LNCAP (cell line): ENCODE results near the gene RASGRP1.

Source experiments
- CTCF ChIP-seq: fragments of 450-650 bp; IDR thresholded peaks from 2 replicates; pipeline ENCODE4 v1.5.1; 2017; ENCODE audit warnings: mild to moderate bottlenecking

RASGRP1 gene

GRCh38 chr15:38605744-38606143 is 41.1 kb upstream of the RASGRP1 start:
- no peak for TF ChIP-seq CTCF

GRCh38 chr15:38603672-38604071 is 39.1 kb upstream of the RASGRP1 start:
- no peak for TF ChIP-seq CTCF

- TF ChIP-seq CTCF: no peak
These were observed 38.5 kb upstream of the RASGRP1 start for GRCh38 chr15:38602910-38603670.

- no peak for TF ChIP-seq CTCF
These were observed 35.6 kb upstream of the RASGRP1 start for GRCh38 chr15:38600236-38600635.

- no peak for TF ChIP-seq CTCF
These were observed 34.1 kb upstream of the RASGRP1 start for GRCh38 chr15:38598749-38599148.

- TF ChIP-seq CTCF: no peak
These were observed 32.7 kb upstream of the RASGRP1 start for GRCh38 chr15:38597219-38597800.

- TF ChIP-seq CTCF: no peak
These were observed 28.9 kb upstream of the RASGRP1 start for GRCh38 chr15:38593524-38593923.
